Hepatocyte (in vitro differentiated cells): ENCODE measurements around the gene PLEKHA7.

Experiments
- CTCF ChIP-seq: fragments of 200-600 bp; sonication (generic); IDR thresholded peaks from 2 replicates; pipeline ENCODE4 v1.5.1; 2016; ENCODE audit warnings: antibody characterized with exemption, mild to moderate bottlenecking; ENCODE audit not compliant: poor library complexity
- EZH2 ChIP-seq: fragments of 200-600 bp; sonication (generic); IDR thresholded peaks from 2 replicates; pipeline ENCODE4 v1.6.1; 2016; ENCODE audit warnings: antibody characterized with exemption, mild to moderate bottlenecking, borderline replicate concordance
- EZH2phosphoT487 ChIP-seq: fragments of 200-600 bp; sonication (generic); IDR thresholded peaks from one replicate; pipeline ENCODE4 v1.6.1; 2018; ENCODE audit warnings: antibody characterized with exemption, mild to moderate bottlenecking, low read depth, moderate library complexity; ENCODE audit not compliant: unreplicated experiment, severe bottlenecking

DNA sequence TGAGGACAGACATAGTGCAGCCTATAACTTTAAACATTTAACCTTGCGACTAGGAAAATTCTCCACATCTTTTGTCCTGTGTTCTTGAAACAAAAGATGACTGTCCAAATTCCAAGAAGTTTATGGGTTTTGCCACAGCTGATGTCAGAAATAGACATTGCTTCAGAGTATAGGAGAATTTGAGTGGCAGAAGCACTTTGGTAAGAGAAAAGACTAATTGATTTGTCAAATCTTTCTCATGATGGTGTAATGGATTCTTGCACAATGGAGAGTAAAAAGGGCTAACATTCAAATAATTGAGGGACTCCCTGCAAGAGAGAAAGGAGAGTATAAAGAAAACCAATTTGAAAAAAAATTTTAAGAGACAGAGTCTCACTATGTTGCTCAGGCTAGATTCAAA is 250.5 kb downstream of the PLEKHA7 start:
- TF ChIP-seq CTCF (no peak), EZH2 (no peak), EZH2phosphoT487 (no peak)
